Measurements from ENCODE around the gene KLKB1. TPM values are rescaled to one million over a fixed set of nuclear protein-coding genes. Genes with fewer than 3 reads are reported as not detected.

Gene KLKB1
- total RNA-seq, 1 experiment from 2014 or later, result 10.1 TPM

DNA sequence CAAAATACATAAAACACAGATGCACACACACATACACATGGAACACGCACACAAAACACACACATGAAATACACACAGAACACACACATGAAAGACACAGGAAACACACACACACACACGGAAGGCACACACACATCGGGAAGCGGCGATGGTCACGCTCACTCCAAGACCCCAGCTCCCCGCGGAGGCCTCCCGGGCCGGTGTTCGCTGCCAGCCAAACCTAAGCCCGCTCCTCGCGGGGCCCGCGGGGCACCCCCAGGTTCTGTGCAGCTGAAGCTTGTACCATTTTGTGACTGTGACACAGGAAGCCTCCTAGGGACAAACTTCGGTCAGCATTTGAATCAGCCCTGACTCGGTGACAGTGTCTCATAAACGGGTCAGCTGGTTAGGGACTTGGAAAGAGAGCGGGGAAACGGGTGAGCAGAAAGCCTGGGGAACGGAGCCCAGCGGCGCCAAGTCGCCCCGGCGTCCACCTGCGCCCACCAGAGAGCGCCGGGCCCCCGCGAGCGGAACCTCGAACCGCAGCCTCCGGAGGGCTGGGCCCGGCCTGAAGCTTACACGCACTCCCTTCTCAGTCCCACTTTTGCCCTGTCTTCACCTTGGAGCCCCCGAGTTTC is 70.8 kb downstream of the KLKB1 start (continued):
- TF ChIP-seq, protein P1, sequence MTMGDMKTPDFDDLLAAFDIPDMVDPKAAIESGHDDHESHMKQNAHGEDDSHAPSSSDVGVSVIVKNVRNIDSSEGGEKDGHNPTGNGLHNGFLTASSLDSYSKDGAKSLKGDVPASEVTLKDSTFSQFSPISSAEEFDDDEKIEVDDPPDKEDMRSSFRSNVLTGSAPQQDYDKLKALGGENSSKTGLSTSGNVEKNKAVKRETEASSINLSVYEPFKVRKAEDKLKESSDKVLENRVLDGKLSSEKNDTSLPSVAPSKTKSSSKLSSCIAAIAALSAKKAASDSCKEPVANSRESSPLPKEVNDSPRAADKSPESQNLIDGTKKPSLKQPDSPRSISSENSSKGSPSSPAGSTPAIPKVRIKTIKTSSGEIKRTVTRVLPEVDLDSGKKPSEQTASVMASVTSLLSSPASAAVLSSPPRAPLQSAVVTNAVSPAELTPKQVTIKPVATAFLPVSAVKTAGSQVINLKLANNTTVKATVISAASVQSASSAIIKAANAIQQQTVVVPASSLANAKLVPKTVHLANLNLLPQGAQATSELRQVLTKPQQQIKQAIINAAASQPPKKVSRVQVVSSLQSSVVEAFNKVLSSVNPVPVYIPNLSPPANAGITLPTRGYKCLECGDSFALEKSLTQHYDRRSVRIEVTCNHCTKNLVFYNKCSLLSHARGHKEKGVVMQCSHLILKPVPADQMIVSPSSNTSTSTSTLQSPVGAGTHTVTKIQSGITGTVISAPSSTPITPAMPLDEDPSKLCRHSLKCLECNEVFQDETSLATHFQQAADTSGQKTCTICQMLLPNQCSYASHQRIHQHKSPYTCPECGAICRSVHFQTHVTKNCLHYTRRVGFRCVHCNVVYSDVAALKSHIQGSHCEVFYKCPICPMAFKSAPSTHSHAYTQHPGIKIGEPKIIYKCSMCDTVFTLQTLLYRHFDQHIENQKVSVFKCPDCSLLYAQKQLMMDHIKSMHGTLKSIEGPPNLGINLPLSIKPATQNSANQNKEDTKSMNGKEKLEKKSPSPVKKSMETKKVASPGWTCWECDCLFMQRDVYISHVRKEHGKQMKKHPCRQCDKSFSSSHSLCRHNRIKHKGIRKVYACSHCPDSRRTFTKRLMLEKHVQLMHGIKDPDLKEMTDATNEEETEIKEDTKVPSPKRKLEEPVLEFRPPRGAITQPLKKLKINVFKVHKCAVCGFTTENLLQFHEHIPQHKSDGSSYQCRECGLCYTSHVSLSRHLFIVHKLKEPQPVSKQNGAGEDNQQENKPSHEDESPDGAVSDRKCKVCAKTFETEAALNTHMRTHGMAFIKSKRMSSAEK (CRISPR knock-in tag; IDR thresholded peaks at IDR 0.05; ENCODE audit: borderline replicate concordance), result no peak
- TF ChIP-seq ZNF232 (CRISPR knock-in tag; IDR thresholded peaks at IDR 0.05) (no peak), NR2C2 (CRISPR knock-in tag; IDR thresholded peaks at IDR 0.05) (no peak), KAT7 (CRISPR knock-in tag; IDR thresholded peaks at IDR 0.05; ENCODE audit: borderline replicate concordance) (no peak), AR (CRISPR knock-in tag; IDR thresholded peaks at IDR 0.05) (no peak), ZNF219 (CRISPR knock-in tag; IDR thresholded peaks at IDR 0.05; ENCODE audit: borderline replicate concordance) (no peak)

DNA sequence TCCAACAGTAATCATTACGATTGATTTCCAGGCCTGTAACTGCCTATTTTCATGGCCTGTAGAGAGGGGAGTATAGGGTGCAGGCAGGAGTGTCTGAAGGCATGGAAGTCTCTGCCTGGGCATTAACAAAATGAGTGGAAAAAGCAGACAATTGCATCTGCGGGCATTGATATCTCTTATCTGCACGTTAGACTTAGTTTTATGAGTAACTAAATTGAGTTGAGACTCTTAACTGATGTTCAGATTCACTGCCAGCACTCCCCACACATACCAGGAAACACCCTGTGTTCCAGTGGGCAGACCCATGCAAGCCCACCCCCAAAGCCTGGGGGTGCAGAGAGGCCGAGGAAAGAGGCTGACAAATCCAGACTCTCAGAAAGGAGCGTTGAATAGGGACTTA is 72.0 kb downstream of the KLKB1 start:
- DNase-seq (ENCODE audit: low spot score) (no peak), ATAC-seq (no peak)
- Mint-ChIP-seq H3K9me3 (no peaks in the 10 kb centered on the region), H3K4me3 (no peak overlapping the region), H3K4me1 (peaks cover 19% of the 10 kb centered on the region), H3K27me3 (ENCODE audit: low read depth) (peaks cover 5% of the 10 kb centered on the region; the same call in 1 of the 2 replicates), H3K36me3 (no peaks in the 10 kb centered on the region), H3K27ac (no peak overlapping the region)
- TF ChIP-seq TCF7 (CRISPR knock-in tag; IDR thresholded peaks at IDR 0.05; ENCODE audit: low read depth) (no peak), STAT6 (CRISPR knock-in tag; conservative IDR thresholded peaks at IDR 0.05; ENCODE audit: low read depth) (no peak), RORB (CRISPR knock-in tag; IDR thresholded peaks at IDR 0.05) (no peak), NR1H2 (CRISPR knock-in tag; IDR thresholded peaks at IDR 0.05) (no peak), NFATC4 (CRISPR knock-in tag; IDR thresholded peaks at IDR 0.05) (no peak), AFF4 (CRISPR knock-in tag; IDR thresholded peaks at IDR 0.05; ENCODE audit: borderline replicate concordance) (no peak), ZBTB21 (CRISPR knock-in tag; IDR thresholded peaks at IDR 0.05; ENCODE audit: borderline replicate concordance) (no peak), HMGA2 (CRISPR knock-in tag; IDR thresholded peaks at IDR 0.05) (no peak)
- TF ChIP-seq, protein P2, sequence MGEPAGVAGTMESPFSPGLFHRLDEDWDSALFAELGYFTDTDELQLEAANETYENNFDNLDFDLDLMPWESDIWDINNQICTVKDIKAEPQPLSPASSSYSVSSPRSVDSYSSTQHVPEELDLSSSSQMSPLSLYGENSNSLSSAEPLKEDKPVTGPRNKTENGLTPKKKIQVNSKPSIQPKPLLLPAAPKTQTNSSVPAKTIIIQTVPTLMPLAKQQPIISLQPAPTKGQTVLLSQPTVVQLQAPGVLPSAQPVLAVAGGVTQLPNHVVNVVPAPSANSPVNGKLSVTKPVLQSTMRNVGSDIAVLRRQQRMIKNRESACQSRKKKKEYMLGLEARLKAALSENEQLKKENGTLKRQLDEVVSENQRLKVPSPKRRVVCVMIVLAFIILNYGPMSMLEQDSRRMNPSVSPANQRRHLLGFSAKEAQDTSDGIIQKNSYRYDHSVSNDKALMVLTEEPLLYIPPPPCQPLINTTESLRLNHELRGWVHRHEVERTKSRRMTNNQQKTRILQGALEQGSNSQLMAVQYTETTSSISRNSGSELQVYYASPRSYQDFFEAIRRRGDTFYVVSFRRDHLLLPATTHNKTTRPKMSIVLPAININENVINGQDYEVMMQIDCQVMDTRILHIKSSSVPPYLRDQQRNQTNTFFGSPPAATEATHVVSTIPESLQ (CRISPR knock-in tag; IDR thresholded peaks at IDR 0.05), result no peak
- TF ChIP-seq, protein P3, sequence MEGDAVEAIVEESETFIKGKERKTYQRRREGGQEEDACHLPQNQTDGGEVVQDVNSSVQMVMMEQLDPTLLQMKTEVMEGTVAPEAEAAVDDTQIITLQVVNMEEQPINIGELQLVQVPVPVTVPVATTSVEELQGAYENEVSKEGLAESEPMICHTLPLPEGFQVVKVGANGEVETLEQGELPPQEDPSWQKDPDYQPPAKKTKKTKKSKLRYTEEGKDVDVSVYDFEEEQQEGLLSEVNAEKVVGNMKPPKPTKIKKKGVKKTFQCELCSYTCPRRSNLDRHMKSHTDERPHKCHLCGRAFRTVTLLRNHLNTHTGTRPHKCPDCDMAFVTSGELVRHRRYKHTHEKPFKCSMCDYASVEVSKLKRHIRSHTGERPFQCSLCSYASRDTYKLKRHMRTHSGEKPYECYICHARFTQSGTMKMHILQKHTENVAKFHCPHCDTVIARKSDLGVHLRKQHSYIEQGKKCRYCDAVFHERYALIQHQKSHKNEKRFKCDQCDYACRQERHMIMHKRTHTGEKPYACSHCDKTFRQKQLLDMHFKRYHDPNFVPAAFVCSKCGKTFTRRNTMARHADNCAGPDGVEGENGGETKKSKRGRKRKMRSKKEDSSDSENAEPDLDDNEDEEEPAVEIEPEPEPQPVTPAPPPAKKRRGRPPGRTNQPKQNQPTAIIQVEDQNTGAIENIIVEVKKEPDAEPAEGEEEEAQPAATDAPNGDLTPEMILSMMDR (IDR thresholded peaks at IDR 0.05), result no peak
- TF ChIP-seq, protein P4, sequence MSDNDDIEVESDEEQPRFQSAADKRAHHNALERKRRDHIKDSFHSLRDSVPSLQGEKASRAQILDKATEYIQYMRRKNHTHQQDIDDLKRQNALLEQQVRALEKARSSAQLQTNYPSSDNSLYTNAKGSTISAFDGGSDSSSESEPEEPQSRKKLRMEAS (CRISPR knock-in tag; IDR thresholded peaks at IDR 0.05), result no peak
- ChIA-PET CTCF (interaction anchor here (1.4 to 2.5 kb wide), 6 partner anchors 9 to 420 kb away, joined by 3 to 15 read pairs (median 9); partner anchors contain the start of gene MTNR1A), POLR2A (no interaction called here)
